Measurements from ENCODE around the gene SMIM44. TPM values are rescaled to one million over a fixed set of nuclear protein-coding genes. Genes with fewer than 3 reads are reported as not detected.

The SMIM44 gene
- total RNA-seq: not detected in 2 replicates

DNA sequence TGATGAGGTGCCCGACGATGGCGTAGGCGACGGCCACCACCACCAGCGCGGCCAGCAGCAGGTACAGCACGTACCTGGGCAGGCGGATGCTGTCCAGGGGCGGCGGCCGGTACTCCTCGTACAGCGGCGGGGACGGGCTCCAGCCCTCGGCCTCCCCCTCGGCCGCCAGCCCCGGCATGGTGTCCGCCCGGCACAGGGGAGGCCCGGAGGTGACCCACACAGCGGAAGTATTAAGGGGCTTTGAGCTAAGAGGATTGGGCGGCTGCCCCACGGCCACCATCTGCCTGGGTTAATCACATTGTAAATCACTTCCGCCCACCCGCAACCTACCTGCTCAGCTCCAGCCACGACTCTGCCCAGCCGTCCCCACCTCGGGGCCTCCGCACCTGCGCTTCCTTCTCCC is at the start of gene SMIM44:
SMIM44 (minus strand) TSS at position 216 of the 403 bp plus-strand sequence; CDS start at position 178, 38 bp downstream.

DNA sequence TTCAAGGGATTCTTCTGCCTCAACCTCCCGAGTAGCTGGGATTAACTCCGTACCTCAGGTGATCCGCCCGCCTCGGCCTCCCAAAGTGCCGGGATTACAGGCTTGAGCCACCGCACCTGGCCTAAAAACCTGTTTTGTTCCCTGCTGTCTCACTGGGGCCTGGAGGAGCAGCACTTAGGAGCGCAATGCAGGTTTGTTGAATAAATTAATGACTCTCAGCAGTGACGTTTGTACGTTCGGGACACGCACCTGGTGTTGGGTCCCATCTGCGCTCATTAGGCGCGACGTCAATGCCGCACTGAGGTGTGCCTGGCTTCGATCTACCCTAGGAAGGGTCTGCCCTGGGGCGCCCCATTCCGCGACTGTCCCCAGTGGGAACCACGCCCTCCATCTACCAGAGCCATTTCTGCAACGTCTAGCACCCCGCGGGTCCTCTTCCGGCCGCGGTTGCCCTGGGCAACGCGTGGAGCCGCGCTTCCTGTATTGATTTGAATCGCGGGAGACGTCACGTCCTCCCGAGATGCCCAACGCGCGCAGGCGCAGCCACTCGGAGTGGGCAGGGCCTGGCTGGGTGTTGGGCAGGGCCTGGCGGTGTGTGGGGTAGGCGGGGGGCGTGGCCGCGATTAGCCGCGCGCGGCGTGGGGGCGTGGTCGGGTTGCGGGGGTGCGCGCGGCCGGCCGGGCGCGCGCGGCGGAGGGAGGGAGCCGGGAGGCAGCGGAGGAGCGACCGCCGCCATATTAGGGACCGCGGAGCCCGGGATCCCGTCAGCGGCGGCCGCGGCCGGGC is 22.6 kb upstream of the SMIM44 start, which contains the start of gene FZR1:
FZR1 (plus strand) TSS at position 714 of the 786 bp plus-strand sequence. CDS start 16,679 bp downstream, outside the sequence.

DNA sequence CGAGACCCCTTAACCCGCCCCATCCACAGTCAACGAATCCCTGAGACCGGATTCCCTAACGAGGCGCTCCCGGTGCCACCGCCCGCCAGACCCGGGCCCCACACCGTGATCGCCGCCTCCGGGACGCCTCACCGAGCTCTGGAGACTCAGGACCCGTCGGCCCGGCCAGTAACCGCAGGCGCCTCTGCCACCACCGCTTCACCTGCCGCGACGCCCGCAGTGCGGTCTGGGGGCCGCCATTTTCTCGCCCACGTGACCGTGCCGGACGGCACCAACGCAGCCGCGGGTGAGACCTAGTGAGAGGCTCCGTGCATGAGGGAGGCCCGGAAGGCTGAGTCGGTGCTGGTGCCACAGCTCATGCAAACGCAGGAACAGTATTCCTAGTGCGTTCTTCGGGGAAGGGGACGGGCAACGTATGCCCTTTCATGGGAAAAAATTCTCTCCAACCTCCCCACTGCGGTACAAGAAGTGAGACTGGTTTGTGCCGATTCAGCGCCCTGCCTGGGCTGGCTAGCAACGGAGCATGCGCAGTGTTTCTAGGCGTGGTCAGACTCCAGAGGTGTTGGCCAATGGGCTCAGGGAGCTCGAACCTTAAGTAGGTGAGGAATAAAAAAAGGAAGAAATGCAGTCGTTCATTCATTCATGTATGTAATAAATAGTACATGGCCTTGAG is 17.3 kb upstream of the SMIM44 start, which contains the start of gene DOHH:
DOHH (minus strand) TSS at position 246 of the 673 bp plus-strand sequence. CDS start 3,860 bp downstream, outside the sequence.

DNA sequence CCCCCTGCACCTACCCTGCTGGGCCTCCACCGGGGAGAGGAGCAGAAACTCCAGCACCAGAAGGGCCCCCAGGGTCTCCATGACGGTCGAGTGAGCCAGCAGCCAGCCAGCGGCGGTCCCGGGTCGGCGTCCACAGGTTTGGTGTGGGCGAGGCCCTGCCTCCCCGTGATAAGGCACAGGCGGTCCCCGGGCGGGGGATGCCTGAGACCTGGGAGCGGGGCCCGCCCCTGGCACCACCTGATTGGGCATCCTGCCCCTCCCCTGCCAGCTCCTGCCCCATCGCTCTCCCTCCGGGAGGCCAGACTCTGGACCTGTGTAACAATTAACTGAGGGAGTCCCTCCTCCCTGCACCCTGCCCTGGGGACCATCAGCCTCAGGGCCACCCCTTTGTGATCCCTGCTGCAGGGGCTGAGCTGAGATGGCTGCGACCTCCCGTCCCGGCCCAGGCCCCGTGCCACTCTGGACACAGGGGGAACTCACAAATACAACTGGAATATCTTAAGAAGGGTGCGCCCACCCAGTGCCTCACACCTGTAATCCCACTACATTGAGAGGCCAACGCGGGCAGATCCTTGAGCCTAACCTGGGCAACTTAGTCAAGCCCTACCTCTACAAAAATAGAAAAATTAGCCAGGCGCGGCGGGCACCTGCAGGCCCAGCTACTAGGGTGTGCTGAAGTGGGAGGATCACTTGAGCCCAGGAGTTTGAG is 2.7 kb downstream of the SMIM44 start, which contains the start of gene SMIM24:
SMIM24 (minus strand) TSS at position 143 of the 709 bp plus-strand sequence; CDS start at position 81, 62 bp downstream.

Other genes starting within 250 kb of the SMIM44 start
- gene NFIC, start 116.9 kb downstream of the SMIM44 start, total RNA-seq: 21.4 and 34.8 TPM in 2 replicates
- 0.14 TPM in 1 of 2 replicates, not detected in the other for gene SMIM24, start 2.9 kb downstream of the SMIM44 start, total RNA-seq
- gene DOHH, start 17.2 kb upstream of the SMIM44 start, total RNA-seq: 31.2 and 31.5 TPM in 2 replicates
- 27.1 and 41.8 TPM in 2 replicates for gene FZR1, start 22.9 kb upstream of the SMIM44 start, total RNA-seq
- gene TEKTIP1, start 55.7 kb upstream of the SMIM44 start, total RNA-seq: not detected in 2 replicates
- 76.9 and 84.6 TPM in 2 replicates for gene MFSD12, start 74.1 kb upstream of the SMIM44 start, total RNA-seq
- 114 and 132 TPM in 2 replicates for gene HMG20B, start 89.5 kb upstream of the SMIM44 start, total RNA-seq
- not detected in 2 replicates for gene GIPC3, start 102.0 kb upstream of the SMIM44 start, total RNA-seq
- gene TBXA2R, start 123.4 kb upstream of the SMIM44 start, total RNA-seq: 0.49 TPM in 1 of 2 replicates, not detected in the other
- 31.7 and 37.0 TPM in 2 replicates for gene CACTIN, start 143.3 kb upstream of the SMIM44 start, total RNA-seq
- gene PIP5K1C, start 217.0 kb upstream of the SMIM44 start, total RNA-seq: 10.8 and 16.0 TPM in 2 replicates
- 7.5 and 10.6 TPM in 2 replicates for gene TJP3, start 224.9 kb upstream of the SMIM44 start, total RNA-seq